K562 (cell line): ENCODE measurements around the gene UNC50. TPM values are rescaled to one million over a fixed set of nuclear protein-coding genes. Genes with fewer than 3 reads are reported as not detected.

Experiments
- ATAC-seq: fragments of 200-7000 bp; cut with Tn5 transposase; 3 replicates; pipeline ENCODE4 v1.9.1; 2020; ENCODE audit warnings: moderate library complexity
- BruUV-seq: library from RNA; stranded (reverse); fragments of 400-500 nt; replicated peaks from 2 replicates; lab custom pipeline; 2021; lab: Mats Ljungman, UMichigan
- CTCF ChIA-PET: fragments of 300-600 bp; formaldehyde crosslinking; extraction: SDS; loops from one replicate; lab custom pipeline; 2021; ENCODE audit warnings: low intra/inter-chr PET ratio; lab: Yijun Ruan, JAX
- POLR2A ChIA-PET: fragments of 300-600, 350-650 bp; sonication (Branson Sonifier 250); formaldehyde crosslinking; extraction: SDS; loops from one replicate; lab custom pipeline; 2021; ENCODE audit warnings: antibody characterized with exemption, inconsistent platforms; lab: Yijun Ruan, JAX
- DNase-seq, 4 experiments: peaks; one replicate each; pipeline versions ENCODE4 v3.0.0 to v3.0.0-alpha.2; 2011 to 2018; ENCODE audit warnings: low spot score in 3 of 4, mixed read lengths in 3 of 4; ENCODE audit errors: extremely low read depth in 1 of 4
- FAIRE-seq: peaks from 2 replicates; lab custom pipeline; 2011; peaks lifted over from hg19 to GRCh38; lab: Jason Lieb, UNC
- H2AFZ ChIP-seq: 2 replicates; pipeline ENCODE4 v1.6.0; 2011; ENCODE audit warnings: low read depth, low read length, control low read depth, inconsistent platforms
- H3K27ac ChIP-seq: fragments of 200-600 bp; 3 replicates; pipeline ENCODE4 v1.8.0; 2011; ENCODE audit warnings: low read depth, mild to moderate bottlenecking, control low read depth, inconsistent platforms, low read length, moderate library complexity, mixed read lengths; ENCODE audit errors: extremely low read depth
- H3K27me3 ChIP-seq, 2 experiments: fragments of 300-600 bp in 1 of 2; 2 replicates in 1 of 2; 3 replicates in 1 of 2; pipeline versions ENCODE4 v1.6.0 to v1.8.0; 2011; ENCODE audit warnings: inconsistent platforms in 2 of 2, low read length in 2 of 2, mild to moderate bottlenecking in 1 of 2, mixed read lengths in 1 of 2, moderate library complexity in 1 of 2; ENCODE audit not compliant: control insufficient read depth in 2 of 2, insufficient read depth in 2 of 2
- H3K36me3 ChIP-seq: fragments of 300-600 bp; 3 replicates; pipeline ENCODE4 v1.8.0; 2011; ENCODE audit warnings: mild to moderate bottlenecking, low read length, inconsistent platforms; ENCODE audit not compliant: control insufficient read depth, insufficient read depth
- H3K4me1 ChIP-seq, 2 experiments: fragments of 200-600 bp in 1 of 2; replicated peaks in 1 of 2; 2 replicates in 1 of 2; 3 replicates in 1 of 2; pipeline versions ENCODE4 v1.5.1 to v1.8.0; 2011; ENCODE audit warnings: inconsistent platforms in 2 of 2, low read length in 2 of 2, mild to moderate bottlenecking in 1 of 2, mixed read lengths in 1 of 2, moderate library complexity in 1 of 2; ENCODE audit not compliant: control insufficient read depth in 2 of 2, insufficient read depth in 2 of 2
- H3K4me2 ChIP-seq: 2 replicates; pipeline ENCODE4 v1.6.1; 2011; ENCODE audit warnings: low read length, control low read depth, inconsistent platforms, mixed read lengths; ENCODE audit not compliant: insufficient read depth
- H3K4me3 ChIP-seq: fragments of 200-600 bp; sonication (generic), shearing (Covaris generic); 2 replicates; pipeline ENCODE4 v1.5.1; 2016; ENCODE audit warnings: control low read depth, inconsistent platforms
- H3K79me2 ChIP-seq: fragments of 200-600 bp; 3 replicates; pipeline ENCODE4 v1.8.0; 2011; ENCODE audit warnings: low read length, inconsistent platforms; ENCODE audit not compliant: control insufficient read depth, insufficient read depth
- H3K9ac ChIP-seq, 2 experiments: 2 replicates each; pipeline versions ENCODE4 v1.6.0 to v1.6.1; 2011; ENCODE audit warnings: low read depth in 2 of 2, low read length in 2 of 2, control low read depth in 1 of 2, inconsistent platforms in 1 of 2, mild to moderate bottlenecking in 1 of 2, mixed read lengths in 1 of 2; ENCODE audit not compliant: insufficient read depth in 1 of 2
- H3K9me1 ChIP-seq: one replicate; pipeline ENCODE4 v1.6.0; 2011; ENCODE audit warnings: inconsistent platforms, mild to moderate bottlenecking, low read length, moderate library complexity; ENCODE audit not compliant: control insufficient read depth, insufficient read depth
- H3K9me3 ChIP-seq: replicated peaks from 2 replicates; pipeline ENCODE4 v1.5.1; 2011; ENCODE audit warnings: low read depth, low read length, inconsistent platforms; ENCODE audit not compliant: control insufficient read depth, insufficient read depth
- H4K20me1 ChIP-seq: replicated peaks from 2 replicates; pipeline ENCODE4 v1.6.1; 2011; ENCODE audit warnings: low read length, inconsistent platforms, mixed read lengths; ENCODE audit not compliant: control insufficient read depth, insufficient read depth
- CUX1 ChIP-seq: fragments of 200-800 bp; sonication (Bioruptor generic); IDR thresholded peaks from 2 replicates; pipeline ENCODE4 v1.6.1; 2016; ENCODE audit warnings: missing genetic modification characterization, missing compliant biosample characterization
- CXXC5 ChIP-seq: fragments of 250-450 bp; sonication (Bioruptor Pico); IDR thresholded peaks from 2 replicates; pipeline ENCODE4 v1.8.0; 2022; ENCODE audit warnings: inconsistent platforms, mild to moderate bottlenecking, moderate library complexity
- MCM3 ChIP-seq: fragments of 450-650 bp; IDR thresholded peaks from 2 replicates; pipeline ENCODE4 v1.6.1; 2016
- RB1 ChIP-seq: fragments of 450-650 bp; IDR thresholded peaks from 2 replicates; pipeline ENCODE4 v1.6.1; 2017; ENCODE audit warnings: low read depth, mild to moderate bottlenecking
- REST ChIP-seq, 2 experiments: fragments of 450-650 bp; formaldehyde crosslinking in 1 of 2; IDR thresholded peaks; 2 replicates each; pipeline versions ENCODE4 v1.4.0 to v1.6.1; 2014 to 2020; ENCODE audit warnings: mild to moderate bottlenecking in 2 of 2, borderline replicate concordance in 1 of 2, low read depth in 1 of 2
- SMC3 ChIP-seq: conservative IDR thresholded peaks from 2 replicates; pipeline ENCODE4 v1.6.1; 2011; ENCODE audit warnings: low read depth, low read length, improper control_type of control experiment; ENCODE audit not compliant: insufficient read depth
- ZNF184 ChIP-seq: sonication (generic); formaldehyde crosslinking; IDR thresholded peaks from 2 replicates; pipeline ENCODE4 v1.5.0; 2020; ENCODE audit warnings: missing genetic modification reagents
- ZNF583 ChIP-seq: fragments of 250-450 bp; sonication (Bioruptor Pico); IDR thresholded peaks from 2 replicates; pipeline ENCODE4 v1.4.0; 2020
- WGBS: fragments of 100-300 bp; shearing (Covaris generic); methylation state at CpG from one replicate; pipeline ENCODE4 v1.1.6; 2016; ENCODE audit warnings: low coverage, mixed read lengths; ENCODE audit not compliant: insufficient coverage; ENCODE audit errors: missing lambda C conversion rate; 5-methylcytosine and 5-hydroxymethylcytosine counted together
- in situ Hi-C: fragments of 300-500 bp; cut with MboI; formaldehyde crosslinking; loops from 4 replicates; pipeline ENCODE4 v1.15.0; 2018; ENCODE audit warnings: inconsistent platforms, mixed read lengths
- intact Hi-C: fragments of 100-400 bp; cut with micrococcal nuclease; formaldehyde crosslinking; loops from 2 replicates; pipeline ENCODE4 v1.14.2; 2022
- polyA plus RNA-seq, 8 experiments: library from polyadenylated mRNA; depleted of rRNA in 4 of 8; stranded (reverse) in 5 of 8; unstranded in 3 of 8; fragments of >200 nt; fragmentation: Nextera tagmentation in 2 of 8; fragmentation: Illumina TruSeq in 1 of 8; extraction: Ambion mirVana in 2 of 8; extraction: Trizol in 1 of 8; gene quantifications; 2 replicates each; pipeline versions ENCODE4 v1.2.1 to v1.2.3, GENCODE V29; 2011 to 2014; ENCODE audit warnings: inconsistent platforms in 1 of 8, missing spikeins in 1 of 8
- total RNA-seq, 7 experiments: library from RNA; depleted of rRNA in 6 of 7; stranded (reverse); fragments of >200 nt in 6 of 7; fragmentation: Illumina TruSeq in 2 of 7; extraction: Trizol in 2 of 7; gene quantifications; 2 replicates each; pipeline versions ENCODE4 v1.2.1 to v1.2.3, GENCODE V29; 2011 to 2021; ENCODE audit warnings: low replicate concordance in 1 of 7

Gene UNC50
- total and polyA plus RNA-seq, 9 of the 15 experiments (the other 6 are each of a cell fraction or from before 2014, with no cell fraction given): 30.0 to 52.9 (median 35.9) TPM

GRCh38 chr2:98569197-98569793 is 39.1 kb upstream of the UNC50 start:
- BruUV-seq: no TSS peak
- ChIA-PET POLR2A (interaction anchor here (0.6 to 2.3 kb wide), 3 partner anchors 9 to 352 kb away, joined by 3 to 11 read pairs (median 4); no protein-coding TSS in a partner anchor), CTCF (interaction anchor here (0.5 to 1.0 kb wide), 3 partner anchors 157 to 829 kb away, joined by 3 to 4 read pairs (median 3); no protein-coding TSS in a partner anchor)
- no peaks in the 10 kb centered on the region for H3K79me2 ChIP-seq
- FAIRE-seq (peak; percentile 42), DNase-seq (peak; percentile 71 to 85 (median 81)), ATAC-seq (peak; percentile 99)
- intact Hi-C loops (no loop called here), in situ Hi-C loops (no loop called here)
- no peaks in the 10 kb centered on the region for H3K27me3 ChIP-seq
- H2AFZ ChIP-seq: no peak overlapping the region
- H3K9me3 ChIP-seq: no peaks in the 10 kb centered on the region
- no peak overlapping the region for H3K4me3 ChIP-seq
- H4K20me1 ChIP-seq: no peaks in the 10 kb centered on the region; the same call in 1 of the 2 replicates
- no peaks in the 10 kb centered on the region for H3K9me1 ChIP-seq
- no peaks in the 10 kb centered on the region for H3K4me1 ChIP-seq
- no peak overlapping the region for H3K27ac ChIP-seq
- 49% methylated on average over 19 of the region's 19 CpGs for WGBS
- H3K36me3 ChIP-seq: peaks cover 34% of the 10 kb centered on the region; the same call in 2 of the 3 replicates
- H3K4me2 ChIP-seq: no peak overlapping the region
- H3K9ac ChIP-seq: no peak overlapping the region
- TF ChIP-seq ZNF184: no peak
- peak; percentile 66 for TF ChIP-seq SMC3
- TF ChIP-seq RB1: 0 out of 2 replicates have a peak, but pooled peaks have one; percentile 17
- TF ChIP-seq REST (IDR thresholded peaks at IDR 0.05; ENCODE audit: borderline replicate concordance): peak; percentile 36; the same call in 1 of the 2 replicates
- TF ChIP-seq REST (CRISPR knock-in tag; IDR thresholded peaks at IDR 0.05; ENCODE audit: low read depth): no peak
- no peak for TF ChIP-seq CUX1 (CRISPR knock-in tag)
- no peak for TF ChIP-seq ZNF583 (CRISPR knock-in tag)
- no peak for TF ChIP-seq MCM3
- no peak for TF ChIP-seq CXXC5 (CRISPR knock-in tag)
